Gastroesophageal sphincter (tissue), 4 donors: Measurements from ENCODE around the gene SLC39A11. TPM values are rescaled to one million over a fixed set of nuclear protein-coding genes. Genes with fewer than 3 reads are reported as not detected.

Experiments
- ATAC-seq: fragments of 150-250 bp; one replicate; pipeline ENCODE4 v1.9.1; 2016; ENCODE audit warnings: mild to moderate bottlenecking, moderate library complexity
- H3K27ac ChIP-seq, 4 donors: fragments of 200-600 bp; sonication (generic) in 3 of 4; 1 replicate in 3 of 4; 2 replicates in 1 of 4; pipeline ENCODE4 v1.5.1; 2016 to 2019
- H3K27me3 ChIP-seq: fragments of 200-600 bp; sonication (generic); one replicate; pipeline ENCODE4 v1.5.1; 2019
- H3K36me3 ChIP-seq, 2 donors: fragments of 200-600 bp; sonication (generic); one replicate each; pipeline ENCODE4 v1.5.1; 2019; ENCODE audit warnings: control low read depth in 1 of 2
- H3K4me1 ChIP-seq, 3 donors: fragments of 200-600 bp; sonication (generic); 1 replicate in 2 of 3; 2 replicates in 1 of 3; pipeline ENCODE4 v1.5.1; 2016 to 2019; ENCODE audit warnings: control low read depth in 2 of 3
- H3K4me3 ChIP-seq, 2 donors: fragments of 200-600 bp; sonication (generic); one replicate each; pipeline ENCODE4 v1.5.1; 2019; ENCODE audit warnings: mild to moderate bottlenecking in 1 of 2, moderate library complexity in 1 of 2
- H3K9me3 ChIP-seq, 3 donors: fragments of 200-600 bp; sonication (generic); one replicate each; pipeline ENCODE4 v1.5.1; 2017 to 2019; ENCODE audit warnings: control low read depth in 2 of 3
- CTCF ChIP-seq, 4 experiments: fragments of 200-600 bp in 2 of 4; fragments of 450-650 bp in 2 of 4; sonication (generic) in 1 of 4; IDR thresholded peaks; one replicate each; pipeline ENCODE4 v1.5.1; 2017 to 2019; ENCODE audit warnings: antibody characterized with exemption in 4 of 4, mild to moderate bottlenecking in 2 of 4, moderate library complexity in 2 of 4
- EP300 ChIP-seq: sonication (generic); formaldehyde crosslinking; IDR thresholded peaks from one replicate; pipeline ENCODE4 v1.6.1; 2017; ENCODE audit warnings: antibody characterized with exemption, mild to moderate bottlenecking
- POLR2A ChIP-seq, 2 donors: fragments of 450-650 bp; IDR thresholded peaks; one replicate each; pipeline ENCODE4 v1.6.1; 2017; ENCODE audit warnings: antibody characterized with exemption in 2 of 2, mild to moderate bottlenecking in 2 of 2, moderate library complexity in 1 of 2
- POLR2AphosphoS5 ChIP-seq: sonication (generic); formaldehyde crosslinking; IDR thresholded peaks from one replicate; pipeline ENCODE4 v1.6.1; 2017; ENCODE audit warnings: antibody characterized with exemption
- WGBS, 2 donors: methylation state at CpG; one replicate each; pipeline ENCODE4 v1.1.5; 2018; ENCODE audit warnings: low coverage in 1 of 2; 5-methylcytosine and 5-hydroxymethylcytosine counted together
- total RNA-seq, 4 donors: library from RNA; depleted of rRNA; stranded (reverse); fragments of >200 nt; gene quantifications; one replicate each; pipeline ENCODE4 v1.1.0, GENCODE V29; 2016

SLC39A11 gene
- total RNA-seq, 4 donors from 2014 or later, result 11.6 to 16.8 (median 14.5) TPM

GRCh38 chr17:72945473-72945872 is 147.0 kb downstream of the SLC39A11 start:
- no peak overlapping the region for H3K27ac ChIP-seq
- TF ChIP-seq POLR2A (IDR thresholded peaks at IDR 0.05) (no peak), POLR2AphosphoS5 (no peak), CTCF (IDR thresholded peaks at IDR 0.05) (no peak), EP300 (no peak)
- 60 to 100% methylated on average over 1 of the region's 6 CpGs for WGBS, 2 donors

GRCh38 chr17:72943826-72944689 is 148.4 kb downstream of the SLC39A11 start:
- H3K27ac ChIP-seq, result no peak overlapping the region
- H3K36me3 ChIP-seq, result peaks cover 0 to 19% of the 10 kb centered on the region in 2 donors
- WGBS, 2 donors, result 83 to 91% methylated on average over 1 to 3 of the region's 4 CpGs
- H3K4me3 ChIP-seq, result no peak overlapping the region
- no peaks in the 10 kb centered on the region for H3K9me3 ChIP-seq
- no peaks in the 10 kb centered on the region for H3K4me1 ChIP-seq
- ATAC-seq, result no peak
- no peaks in the 10 kb centered on the region for H3K27me3 ChIP-seq
- no peak for TF ChIP-seq EP300
- no peak for TF ChIP-seq POLR2AphosphoS5

More at GRCh38 chr17:72945473-72945872, 147.0 kb downstream of the SLC39A11 start:
- ATAC-seq, result no peak
- peaks cover 0 to 19% of the 10 kb centered on the region in 2 donors for H3K36me3 ChIP-seq
- H3K9me3 ChIP-seq, result no peaks in the 10 kb centered on the region
- H3K4me1 ChIP-seq, result no peaks in the 10 kb centered on the region
- H3K27me3 ChIP-seq, result no peaks in the 10 kb centered on the region
- no peak overlapping the region for H3K4me3 ChIP-seq

- TF ChIP-seq POLR2A (IDR thresholded peaks at IDR 0.05), result no peak
- no peak for TF ChIP-seq EP300
- no peak for TF ChIP-seq POLR2AphosphoS5
- no peak for TF ChIP-seq CTCF (IDR thresholded peaks at IDR 0.05)
- no peaks in the 10 kb centered on the region for H3K27me3 ChIP-seq
- WGBS, 2 donors, result 82 to 88% methylated on average over 5 to 6 of the region's 6 CpGs
- H3K4me1 ChIP-seq, result no peaks in the 10 kb centered on the region
- H3K4me3 ChIP-seq, result no peak overlapping the region
- no peak overlapping the region for H3K27ac ChIP-seq
- ATAC-seq, result no peak
- H3K9me3 ChIP-seq, result no peaks in the 10 kb centered on the region
- peaks cover 0 to 18% of the 10 kb centered on the region in 2 donors for H3K36me3 ChIP-seq
Measured at GRCh38 chr17:72942579-72942978, 149.9 kb downstream of the SLC39A11 start.

- WGBS, 2 donors, result 94 to 96% methylated on average over 6 to 11 of the region's 11 CpGs
- TF ChIP-seq POLR2A (IDR thresholded peaks at IDR 0.05) (no peak), EP300 (no peak), POLR2AphosphoS5 (no peak), CTCF (IDR thresholded peaks at IDR 0.05) (no peak)
- H3K4me1 ChIP-seq, result no peaks in the 10 kb centered on the region
Measured at GRCh38 chr17:72940496-72940895, 152.0 kb downstream of the SLC39A11 start.

GRCh38 chr17:72938482-72938881 is 154.0 kb downstream of the SLC39A11 start:
- Histone ChIP-seq H3K36me3 (no peaks in the 10 kb centered on the region), H3K4me3 (no peak overlapping the region), H3K27ac (no peak overlapping the region), H3K27me3 (no peaks in the 10 kb centered on the region), H3K9me3 (no peaks in the 10 kb centered on the region), H3K4me1 (no peaks in the 10 kb centered on the region)
- WGBS, 2 donors, result 65 to 79% methylated on average over 2 to 3 of the region's 3 CpGs
- no peak for ATAC-seq
- no peak for TF ChIP-seq EP300
- TF ChIP-seq CTCF (IDR thresholded peaks at IDR 0.05), result no peak
- no peak for TF ChIP-seq POLR2AphosphoS5
- TF ChIP-seq POLR2A (IDR thresholded peaks at IDR 0.05), result no peak

More at GRCh38 chr17:72940496-72940895, 152.0 kb downstream of the SLC39A11 start:
- Histone ChIP-seq H3K4me3 (no peak overlapping the region), H3K27ac (no peak overlapping the region), H3K27me3 (no peaks in the 10 kb centered on the region), H3K9me3 (no peaks in the 10 kb centered on the region), H3K36me3 (peaks cover 0 to 2% of the 10 kb centered on the region in 2 donors)
- no peak for ATAC-seq
